ENCODE measurements around the gene PLPPR1.

GRCh38 chr9:101362450-101362849 is 333.9 kb downstream of the PLPPR1 start:
- no peak for TF ChIP-seq SIN3A (IDR thresholded peaks at IDR 0.05; ENCODE audit: low read depth)
- TF ChIP-seq POLR2AphosphoS5 (IDR thresholded peaks at IDR 0.05; ENCODE audit: low read depth, low read length), result no peak
- TF ChIP-seq YY1 (IDR thresholded peaks at IDR 0.05; ENCODE audit: extremely low read depth, insufficient replicate concordance, low read depth, low read length), result no peak
